Testis (tissue), 3 donors: ENCODE data around the gene NPR1. TPM values are rescaled to one million over a fixed set of nuclear protein-coding genes. Genes with fewer than 3 reads are reported as not detected.

Experiments used
- DNase-seq: peaks from one replicate; pipeline ENCODE4 v3.0.0-alpha.2; 2019
- H3K27ac ChIP-seq, 2 donors: fragments of 200-600 bp; sonication (generic); one replicate each; pipeline ENCODE4 v1.5.1; 2019
- H3K27me3 ChIP-seq: fragments of 200-600 bp; sonication (generic); one replicate; pipeline ENCODE4 v1.5.1; 2019
- H3K36me3 ChIP-seq: fragments of 200-600 bp; sonication (generic); one replicate; pipeline ENCODE4 v1.5.1; 2017; ENCODE audit warnings: low read depth; ENCODE audit errors: missing control alignments
- H3K4me1 ChIP-seq: fragments of 200-600 bp; sonication (generic); one replicate; pipeline ENCODE4 v1.5.1; 2019
- H3K4me3 ChIP-seq, 2 donors: fragments of 200-600 bp; sonication (generic); one replicate each; pipeline ENCODE4 v1.5.1; 2017 to 2019
- H3K9me3 ChIP-seq: fragments of 200-600 bp; sonication (generic); one replicate; pipeline ENCODE4 v1.5.1; 2017
- POLR2A ChIP-seq: fragments of 450-650 bp; IDR thresholded peaks from one replicate; pipeline ENCODE4 v1.6.1; 2017; ENCODE audit warnings: antibody characterized with exemption, mild to moderate bottlenecking, moderate library complexity
- WGBS, 2 donors: methylation state at CpG; one replicate each; pipeline ENCODE4 v1.1.5; 2018; 5-methylcytosine and 5-hydroxymethylcytosine counted together
- intact Hi-C: fragments of 100-400 bp; cut with DNase I; formaldehyde crosslinking; loops from one replicate; pipeline ENCODE4 v1.15.1; 2023; ENCODE audit warnings: low total_unique reads
- microRNA-seq, 2 donors: library from miRNA; unstranded; fragments of <30 nt; microRNA quantifications; one replicate each; pipeline ENCODE4, GENCODE V29; 2016; ENCODE audit warnings: borderline number of aligned reads in 2 of 2, borderline replicate concordance in 1 of 2
- polyA plus RNA-seq: library from polyadenylated mRNA; stranded (reverse); fragments of 350-450 nt; fragmentation: Illumina TruSeq; extraction: RNeasy Lipid Tissue Mini Kit (QIAGEN cat#74804); gene quantifications from one replicate; pipeline ENCODE4 v1.2.3, GENCODE V29; 2014; ENCODE audit warnings: low read depth, low replicate concordance; ENCODE audit not compliant: insufficient read depth
- small RNA-seq, 2 donors: library from RNA; depleted of rRNA; stranded (forward); fragments of <200 nt; gene quantifications; one replicate each; pipeline ENCODE3, GENCODE V24; 2016
- total RNA-seq, 2 donors: library from RNA; depleted of rRNA; stranded (reverse); fragments of >200 nt; gene quantifications; one replicate each; pipeline ENCODE4 v1.2.3, GENCODE V29; 2016
- TF ChIP-seq, protein P1 (sequence below), 3 experiments: fragments of 450-650 bp in 2 of 3; fragments of 200-600 bp in 1 of 3; sonication (generic) in 1 of 3; IDR thresholded peaks; one replicate each; pipeline ENCODE4 v1.5.1; 2016 to 2019; ENCODE audit warnings: antibody characterized with exemption in 3 of 3, mild to moderate bottlenecking in 2 of 3, moderate library complexity in 1 of 3

Gene NPR1
- total and polyA plus RNA-seq, 3 donors from 2014 or later = 2.5 to 10.7 (median 4.3) TPM

- no peak for TF ChIP-seq POLR2A
- TF ChIP-seq, protein P1, sequence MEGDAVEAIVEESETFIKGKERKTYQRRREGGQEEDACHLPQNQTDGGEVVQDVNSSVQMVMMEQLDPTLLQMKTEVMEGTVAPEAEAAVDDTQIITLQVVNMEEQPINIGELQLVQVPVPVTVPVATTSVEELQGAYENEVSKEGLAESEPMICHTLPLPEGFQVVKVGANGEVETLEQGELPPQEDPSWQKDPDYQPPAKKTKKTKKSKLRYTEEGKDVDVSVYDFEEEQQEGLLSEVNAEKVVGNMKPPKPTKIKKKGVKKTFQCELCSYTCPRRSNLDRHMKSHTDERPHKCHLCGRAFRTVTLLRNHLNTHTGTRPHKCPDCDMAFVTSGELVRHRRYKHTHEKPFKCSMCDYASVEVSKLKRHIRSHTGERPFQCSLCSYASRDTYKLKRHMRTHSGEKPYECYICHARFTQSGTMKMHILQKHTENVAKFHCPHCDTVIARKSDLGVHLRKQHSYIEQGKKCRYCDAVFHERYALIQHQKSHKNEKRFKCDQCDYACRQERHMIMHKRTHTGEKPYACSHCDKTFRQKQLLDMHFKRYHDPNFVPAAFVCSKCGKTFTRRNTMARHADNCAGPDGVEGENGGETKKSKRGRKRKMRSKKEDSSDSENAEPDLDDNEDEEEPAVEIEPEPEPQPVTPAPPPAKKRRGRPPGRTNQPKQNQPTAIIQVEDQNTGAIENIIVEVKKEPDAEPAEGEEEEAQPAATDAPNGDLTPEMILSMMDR (IDR thresholded peaks at IDR 0.05) = no peak
- no peak for DNase-seq
- 50 to 55% methylated on average over 5 of the region's 5 CpGs for whole genome bisulfite sequencing, 2 donors
- Histone ChIP-seq H3K36me3 (no peaks in the 10 kb centered on the region), H3K27ac (no peak overlapping the region), H3K27me3 (no peaks in the 10 kb centered on the region), H3K4me3 (no peak overlapping the region), H3K9me3 (no peaks in the 10 kb centered on the region), H3K4me1 (peaks cover 8% of the 10 kb centered on the region)
- intact Hi-C loops = no loop called here
These were observed 64.1 kb downstream of the NPR1 start for GRCh38 chr1:153742411-153743142.

Small RNA genes lying within 50 kb of the gene (microRNA-seq; reads per million reads assigned to microRNA genes)
- gene MIR8083 = 0 reads per million in 2 donors

Small RNA genes lying within 50 kb of the gene (small RNA-seq; reads per million reads assigned to genes)
- gene MIR8083 = 0 reads per million in 2 donors
- 0 reads per million in 2 donors for gene RF00019
- gene RN7SL372P = 0 reads per million in 2 donors

Other genes starting within 250 kb of the NPR1 start
- not detected for gene S100A7, start 218.0 kb upstream of the NPR1 start, total RNA-seq
- not detected for gene S100A7, start 218.0 kb upstream of the NPR1 start, polyA plus RNA-seq
- 10 to 100 TPM; 30.9 to 57.4 TPM for gene S100A6, start 142.7 kb upstream of the NPR1 start, total RNA-seq
- gene S100A6, start 142.7 kb upstream of the NPR1 start, polyA plus RNA-seq = 372 TPM
- 1 to 10 TPM in 1 of 2 donors, not detected in 1; 1.3 TPM for gene S100A5, start 137.8 kb upstream of the NPR1 start, total RNA-seq
- gene S100A5, start 137.8 kb upstream of the NPR1 start, polyA plus RNA-seq = not detected
- gene S100A4, start 132.9 kb upstream of the NPR1 start, total RNA-seq = 10 to 100 TPM; 15.8 to 23.8 TPM
- gene S100A4, start 132.9 kb upstream of the NPR1 start, polyA plus RNA-seq = 146 TPM
- not detected for gene S100A3, start 129.4 kb upstream of the NPR1 start, total RNA-seq
- 0.67 TPM for gene S100A3, start 129.4 kb upstream of the NPR1 start, polyA plus RNA-seq
- 1 to 10 TPM; 1.9 to 9.6 TPM for gene S100A2, start 112.8 kb upstream of the NPR1 start, total RNA-seq
- gene S100A2, start 112.8 kb upstream of the NPR1 start, polyA plus RNA-seq = 1.9 TPM
- 100 to 1,000 TPM; 158 to 171 TPM for gene S100A16, start 65.6 kb upstream of the NPR1 start, total RNA-seq
- gene S100A16, start 65.6 kb upstream of the NPR1 start, polyA plus RNA-seq = 126 TPM
- gene S100A14, start 62.4 kb upstream of the NPR1 start, total RNA-seq = not detected
- gene S100A14, start 62.4 kb upstream of the NPR1 start, polyA plus RNA-seq = 1.6 TPM
- 10 to 100 TPM; 54.2 to 78.2 TPM for gene S100A13, start 51.2 kb upstream of the NPR1 start, total RNA-seq
- 90.9 TPM for gene S100A13, start 51.2 kb upstream of the NPR1 start, polyA plus RNA-seq
- gene S100A1, start 50.3 kb upstream of the NPR1 start, total RNA-seq = 10 to 100 TPM in 1 of 2 donors, 1 to 10 TPM in 1; 8.2 to 24.0 TPM
- 29.8 TPM for gene S100A1, start 50.3 kb upstream of the NPR1 start, polyA plus RNA-seq
- 10 to 100 TPM; 86.1 to 87.8 TPM for gene CHTOP, start 44.6 kb upstream of the NPR1 start, total RNA-seq
- gene CHTOP, start 44.6 kb upstream of the NPR1 start, polyA plus RNA-seq = 101 TPM
- gene SNAPIN, start 20.0 kb upstream of the NPR1 start, total RNA-seq = 10 to 100 TPM; 57.4 to 61.7 TPM
- gene SNAPIN, start 20.0 kb upstream of the NPR1 start, polyA plus RNA-seq = 48.9 TPM
- 100 to 1,000 TPM; 150 to 153 TPM for gene ILF2, start 7.7 kb upstream of the NPR1 start, total RNA-seq
- gene ILF2, start 7.7 kb upstream of the NPR1 start, polyA plus RNA-seq = 295 TPM
- 100 to 1,000 TPM; 113 to 121 TPM for gene INTS3, start 49.4 kb downstream of the NPR1 start, total RNA-seq
- gene INTS3, start 49.4 kb downstream of the NPR1 start, polyA plus RNA-seq = 66.1 TPM
- gene SLC27A3, start 96.7 kb downstream of the NPR1 start, total RNA-seq = 10 to 100 TPM; 38.5 to 54.9 TPM
- 83.3 TPM for gene SLC27A3, start 96.7 kb downstream of the NPR1 start, polyA plus RNA-seq
- gene GATAD2B, start 244.3 kb downstream of the NPR1 start, total RNA-seq = 10 to 100 TPM; 32.1 to 37.4 TPM
- 26.5 TPM for gene GATAD2B, start 244.3 kb downstream of the NPR1 start, polyA plus RNA-seq